ENCODE measurements around the gene CTSL.
"Not testable (repeated sequence)": the region's sequence is repeated elsewhere in the genome, so short reads cannot be mapped to it uniquely, and the experiment has no call there.

CTSL gene

GRCh38 chr9:87722393-87723088, 3.4 kb upstream of the CTSL start:
- DNase-seq (ENCODE audit: low spot score) = no peak

DNA sequence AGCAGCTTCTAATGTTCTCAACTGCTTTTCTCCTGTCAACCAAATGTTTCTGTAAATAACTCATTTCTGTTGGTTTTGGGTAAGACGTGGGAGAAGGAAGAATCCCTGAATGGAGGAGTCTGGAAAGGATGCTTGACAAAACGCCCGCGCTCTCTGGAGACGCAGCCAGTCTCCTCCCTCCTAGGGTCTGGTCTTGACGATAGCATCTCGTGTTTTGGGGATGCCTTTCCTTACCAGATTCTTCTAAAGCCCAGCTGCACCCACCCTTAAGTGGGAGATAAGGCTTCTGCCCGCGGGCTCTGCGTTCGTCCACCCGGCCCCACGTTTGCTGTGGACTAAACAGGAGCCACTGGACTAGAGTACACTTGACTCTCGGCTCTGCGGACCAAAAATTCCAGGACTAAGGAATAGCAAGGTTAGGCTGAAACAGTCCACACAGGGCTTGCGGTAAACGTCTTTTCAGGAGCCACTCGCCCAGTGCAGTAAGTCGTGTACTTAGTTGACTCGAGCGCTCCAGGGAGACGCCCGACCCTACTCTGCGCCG, 491 bp upstream of the CTSL start:
- DNase-seq (ENCODE audit: low spot score) = no peak

DNA sequence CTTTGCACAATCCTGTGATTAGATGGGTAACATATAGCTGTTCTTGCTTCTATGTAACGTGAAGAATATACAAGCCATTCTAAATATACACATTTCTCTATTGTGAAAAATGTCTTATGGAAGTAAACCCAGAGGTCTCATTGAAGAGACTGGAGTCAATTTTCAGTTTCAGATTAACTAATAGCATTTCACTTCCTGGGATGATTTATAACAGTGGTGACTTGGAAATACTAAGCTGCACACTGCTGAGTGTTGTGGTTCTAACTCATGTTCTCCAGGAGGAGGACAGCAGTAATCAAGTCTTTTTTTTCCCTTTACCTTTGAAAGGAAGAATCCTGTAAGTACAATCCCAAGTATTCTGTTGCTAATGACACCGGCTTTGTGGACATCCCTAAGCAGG, 3.3 kb downstream of the CTSL start:
- DNase-seq (ENCODE audit: low spot score) = no peak

DNA sequence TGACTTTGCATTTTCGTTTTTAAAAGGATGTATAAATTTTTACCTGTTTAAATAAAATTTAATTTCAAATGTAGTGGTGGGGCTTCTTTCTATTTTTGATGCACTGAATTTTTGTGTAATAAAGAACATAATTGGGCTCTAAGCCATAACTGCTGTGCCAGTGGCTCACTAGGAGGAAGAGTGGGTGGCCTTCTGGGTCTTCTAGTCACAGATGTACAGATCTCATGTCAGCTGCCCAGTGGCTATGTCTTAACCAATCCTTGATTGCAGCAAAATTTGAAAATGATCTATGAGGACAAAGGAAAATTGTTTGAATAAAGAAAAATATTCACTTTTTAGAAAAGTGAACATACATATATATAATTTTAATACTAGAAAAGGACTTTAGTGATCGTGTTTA, 5.4 kb downstream of the CTSL start:
- no peak for DNase-seq (ENCODE audit: low spot score)

DNA sequence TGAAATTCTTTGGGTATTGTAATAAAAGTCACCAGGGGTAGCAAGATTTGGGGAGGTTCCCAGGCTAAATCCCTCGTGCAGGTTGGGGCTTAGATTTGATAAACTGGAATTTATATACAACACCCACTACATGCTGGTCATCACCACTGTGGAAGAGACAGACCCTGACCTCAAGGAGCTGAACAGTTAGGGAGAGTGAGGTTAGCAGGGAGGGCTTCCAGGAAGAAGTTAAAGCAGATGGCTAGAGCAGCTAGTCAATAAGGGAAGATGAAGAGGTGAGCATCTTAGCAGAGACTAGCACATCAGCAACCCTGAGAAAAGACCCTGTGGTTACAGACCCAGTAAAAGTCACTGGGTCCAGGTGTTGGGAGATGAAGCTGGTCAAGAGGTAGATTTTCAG, 6.4 kb downstream of the CTSL start:
- DNase-seq (ENCODE audit: low spot score) = no peak

DNA sequence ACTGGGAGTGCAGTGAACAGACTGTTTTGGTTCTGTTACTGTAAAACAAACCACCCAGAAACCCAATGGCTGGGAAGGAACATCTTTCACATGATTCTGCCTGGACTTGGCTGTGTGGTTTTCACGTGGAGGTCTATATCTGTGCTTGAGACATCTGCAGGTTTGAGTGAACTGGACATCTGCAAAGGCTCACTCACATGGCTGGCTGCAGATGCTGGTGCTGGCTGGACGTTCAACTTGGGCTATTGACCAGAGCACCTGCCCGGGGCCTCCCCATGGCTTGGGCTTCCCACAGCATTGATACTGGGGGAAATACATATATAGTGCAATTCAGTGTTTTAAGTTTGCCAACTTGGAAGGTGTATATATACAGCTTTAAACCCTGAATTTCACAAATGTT, 6.8 kb downstream of the CTSL start:
- no peak for DNase-seq (ENCODE audit: low spot score)

GRCh38 chr9:87733273-87734052, 7.5 kb downstream of the CTSL start:
- no peak for DNase-seq (ENCODE audit: low spot score)

GRCh38 chr9:87734106-87734505, 8.2 kb downstream of the CTSL start:
- no peak for DNase-seq (ENCODE audit: low spot score)

DNA sequence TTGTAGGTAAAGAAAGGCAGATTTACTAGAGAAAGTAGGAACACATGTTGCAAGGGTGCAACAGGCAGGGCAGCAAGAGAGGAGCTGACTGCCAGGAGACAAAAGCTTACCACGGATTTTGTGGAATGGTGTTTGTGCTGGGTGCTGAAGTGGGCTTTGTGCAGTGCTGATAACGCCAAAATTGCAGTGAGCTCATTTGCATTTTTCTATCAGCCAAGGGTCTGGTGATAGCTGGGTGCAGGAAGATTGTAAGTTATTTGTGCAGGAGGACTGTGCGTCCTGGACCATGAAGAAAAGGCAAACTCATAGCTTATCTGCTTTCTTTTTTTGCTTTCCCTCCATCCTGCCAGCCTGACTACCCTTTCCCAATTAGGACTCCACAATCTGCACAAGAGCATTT, 13.6 kb downstream of the CTSL start:
- DNase-seq (ENCODE audit: low spot score) = no peak

- DNase-seq (ENCODE audit: low spot score) = no peak
Measured at GRCh38 chr9:87740209-87740608, 14.3 kb downstream of the CTSL start.

GRCh38 chr9:87741326-87741725, 15.4 kb downstream of the CTSL start:
- DNase-seq (ENCODE audit: low spot score) = no peak

DNA sequence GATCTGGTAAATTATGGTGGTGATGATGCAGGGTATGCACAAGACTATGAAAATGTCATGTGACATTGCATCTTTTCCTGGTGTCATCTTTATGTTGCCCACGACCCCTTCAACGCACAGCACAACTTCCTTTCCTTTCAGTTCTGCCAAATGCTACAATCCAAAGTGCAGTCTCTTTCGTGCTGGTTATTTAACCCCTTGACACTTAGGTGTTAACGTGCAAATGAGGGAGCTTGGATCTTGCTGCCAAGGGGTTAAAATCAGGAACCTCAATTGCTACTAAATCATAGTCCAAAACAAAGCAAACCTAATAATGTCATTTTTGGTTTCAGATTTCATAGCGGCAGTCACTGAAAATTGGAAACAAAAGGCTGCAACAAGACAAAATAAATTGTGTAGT, 16.0 kb downstream of the CTSL start:
- no peak for DNase-seq (ENCODE audit: low spot score)

DNA sequence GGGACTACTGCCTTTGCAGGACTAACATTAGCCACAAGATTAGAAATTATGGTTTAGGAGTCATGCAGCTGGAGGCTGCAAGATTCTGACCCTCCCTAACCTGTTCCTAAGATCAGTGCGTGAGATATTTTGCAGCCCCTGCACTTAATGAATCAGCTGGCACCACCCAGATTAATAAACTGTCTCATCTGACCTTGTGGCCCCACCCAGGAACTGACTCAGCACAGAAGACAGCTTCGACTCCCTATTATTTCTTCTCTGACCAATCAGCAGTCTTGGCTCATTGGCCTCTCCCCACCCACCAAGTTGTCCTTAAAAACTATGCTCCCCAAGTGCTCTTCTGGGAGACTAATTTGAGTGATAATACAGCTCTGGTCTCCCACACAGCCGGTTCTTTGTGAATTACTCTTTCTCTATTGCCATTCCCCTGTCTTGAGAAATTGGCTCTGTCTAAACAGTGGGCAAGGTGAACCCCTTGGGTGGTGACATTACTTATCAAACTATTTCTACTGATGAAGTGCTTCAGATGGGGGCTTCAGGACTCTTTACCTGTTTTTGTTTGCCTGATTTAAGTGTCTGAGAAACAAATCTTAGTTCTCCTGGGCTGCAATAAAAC, 17.0 kb downstream of the CTSL start:
- DNase-seq (ENCODE audit: low spot score) = no peak

DNA sequence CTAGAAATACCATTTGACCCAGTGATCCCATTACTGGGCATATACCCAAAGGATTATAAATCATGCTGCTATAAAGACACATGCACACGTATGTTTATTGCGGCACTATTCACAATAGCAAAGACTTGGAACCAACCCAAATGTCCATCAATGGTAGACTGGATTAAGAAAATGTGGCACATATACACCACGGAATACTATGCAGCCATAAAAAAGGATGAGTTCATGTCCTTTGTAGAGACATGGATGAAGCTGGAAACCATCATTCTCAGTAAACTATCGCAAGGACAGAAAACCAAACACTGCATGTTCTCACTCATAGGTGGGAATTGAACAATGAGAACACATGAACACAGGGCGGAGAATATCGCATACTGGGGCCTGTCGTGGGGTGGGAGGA, 18.3 kb downstream of the CTSL start:
- DNase-seq (ENCODE audit: low spot score) = not testable (repeated sequence)

DNA sequence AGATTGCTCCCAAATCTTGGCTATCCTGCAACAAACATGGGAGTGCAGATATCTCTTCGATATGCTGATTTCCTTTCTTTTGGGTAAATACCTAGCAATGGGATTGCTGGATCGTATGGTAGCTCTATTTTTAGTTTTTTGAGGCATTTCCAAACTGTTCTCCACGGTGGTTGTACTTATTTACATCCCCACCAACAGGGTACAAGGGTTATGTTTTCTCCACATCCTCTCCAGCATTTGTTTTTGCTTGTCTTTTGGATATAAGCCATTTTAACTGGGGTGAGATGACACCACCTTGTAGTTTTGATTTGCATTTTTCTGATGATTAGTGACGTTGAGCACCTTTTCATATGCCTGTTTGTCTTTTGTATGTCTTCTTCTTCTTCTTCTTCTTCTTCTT, 20.3 kb downstream of the CTSL start:
- DNase-seq (ENCODE audit: low spot score) = no peak

GRCh38 chr9:87748881-87749280, 23.0 kb downstream of the CTSL start:
- peak; percentile 10 for DNase-seq (ENCODE audit: low spot score)

DNA sequence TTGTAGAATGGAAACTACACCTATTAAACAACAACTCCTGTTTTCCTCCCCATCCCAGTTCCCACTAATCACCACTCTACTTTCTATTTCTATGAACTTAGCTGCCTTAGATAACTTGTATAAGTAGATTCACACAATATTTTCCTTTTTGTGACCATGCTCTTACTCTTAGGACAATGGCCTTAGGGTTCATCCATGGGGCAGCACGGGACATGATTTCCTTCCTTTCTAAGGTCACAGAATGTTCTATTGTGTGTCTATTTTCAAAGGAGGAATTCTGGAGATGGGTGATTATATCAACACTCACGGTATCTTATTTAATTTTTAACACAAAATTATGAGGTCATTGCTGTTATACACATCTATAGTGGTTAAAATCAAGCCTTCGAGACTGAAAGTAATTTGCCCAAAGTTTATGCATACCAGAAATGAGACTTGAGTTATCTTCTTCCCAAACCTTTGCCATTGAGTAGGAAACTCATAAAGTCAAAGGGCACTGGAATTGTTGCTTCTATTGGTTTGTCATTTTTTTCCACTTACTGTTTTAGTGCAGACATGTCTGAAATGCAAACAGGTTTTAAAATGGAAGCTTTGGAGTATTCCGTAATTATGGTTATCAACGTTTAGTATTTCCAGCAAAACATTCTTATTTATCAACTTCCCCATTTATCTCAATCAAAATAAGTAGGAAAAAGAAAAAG, 23.6 kb downstream of the CTSL start:
- DNase-seq (ENCODE audit: low spot score) = peak; percentile 36

DNA sequence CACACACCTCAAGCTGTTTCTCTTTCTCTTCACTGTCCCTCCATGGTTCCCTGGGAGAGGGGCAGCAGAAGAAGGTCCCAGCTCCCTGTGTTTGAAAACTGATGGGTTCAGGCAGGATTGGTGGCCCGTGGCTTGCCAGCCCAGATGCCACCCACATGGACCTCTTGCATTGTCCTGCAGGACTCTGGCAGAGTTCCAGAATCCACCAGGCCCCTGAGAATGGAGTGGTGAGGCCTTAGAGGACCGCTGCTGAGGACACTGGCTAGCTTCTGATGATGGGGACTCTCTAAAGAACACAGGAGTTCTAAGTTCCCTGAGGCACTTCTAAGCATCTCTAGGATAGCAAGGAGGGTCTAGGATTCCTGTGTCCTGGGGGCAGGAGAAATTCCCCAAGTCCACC, 24.8 kb downstream of the CTSL start:
- no peak for DNase-seq (ENCODE audit: low spot score)

DNA sequence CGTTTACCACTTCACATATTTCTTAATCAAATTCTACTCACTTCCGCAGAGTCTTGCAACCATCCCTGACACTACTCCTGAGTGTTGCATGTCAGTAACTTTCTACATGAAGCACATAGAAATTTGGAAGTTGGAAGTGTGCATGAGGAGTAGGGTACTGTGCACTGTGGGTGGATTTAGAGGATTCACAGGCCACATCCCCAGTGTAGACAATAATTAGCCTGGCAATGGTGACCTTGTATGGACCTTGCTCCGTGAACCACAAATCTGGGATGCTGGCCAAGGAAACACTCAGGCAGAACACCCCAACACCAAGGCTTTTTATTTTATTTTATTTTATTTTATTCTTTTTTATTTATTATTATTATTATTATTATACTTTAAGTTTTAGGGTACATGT, 25.5 kb downstream of the CTSL start:
- no peak for DNase-seq (ENCODE audit: low spot score)

- DNase-seq (ENCODE audit: low spot score) = no peak
Measured at GRCh38 chr9:87751868-87752267, 25.9 kb downstream of the CTSL start.

DNA sequence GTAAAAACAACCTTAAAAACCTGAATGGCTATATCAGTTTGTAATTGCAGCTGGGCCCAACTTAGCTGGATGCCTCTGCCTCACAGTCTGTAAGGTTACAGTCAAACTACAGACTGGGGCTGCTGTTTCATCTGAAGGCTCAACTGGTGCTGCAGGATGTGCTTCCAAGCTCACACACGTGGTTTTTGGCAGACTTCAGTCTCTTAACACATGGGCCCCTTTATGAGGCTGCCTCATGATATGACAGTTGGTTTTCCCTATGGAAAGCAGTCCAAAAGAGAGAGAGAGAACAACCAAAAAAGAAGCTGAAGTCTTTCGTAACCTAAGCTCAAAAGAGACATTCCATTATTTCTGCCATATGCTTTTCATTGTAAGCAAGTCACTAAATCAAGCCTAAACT, 27.4 kb downstream of the CTSL start:
- no peak for DNase-seq (ENCODE audit: low spot score)

GRCh38 chr9:87758330-87758729, 32.4 kb downstream of the CTSL start:
- DNase-seq (ENCODE audit: low spot score) = not testable (repeated sequence)
